Activated CD4-positive, alpha-beta T cell treated with anti-CD3 and anti-CD28 coated beads, Interleukin-2, amount 10 ng/mL, durations not matched to agents 7 days and 5 days (primary cell): ENCODE results near the gene ASIP. TPM values are rescaled to one million over a fixed set of nuclear protein-coding genes. Genes with fewer than 3 reads are reported as not detected.
"Not testable (repeated sequence)": the region's sequence is repeated elsewhere in the genome, so short reads cannot be mapped to it uniquely, and the experiment has no call there.

Source experiments
- CTCF ChIA-PET: fragments of 350-600 bp; sonication (Branson Sonifier 250); formaldehyde crosslinking; loops from one replicate; lab custom pipeline; 2021; ENCODE audit warnings: antibody characterized with exemption; lab: Charles Lee
- POLR2A ChIA-PET: fragments of 350-600 bp; sonication (Branson Sonifier 250); formaldehyde crosslinking; loops from one replicate; lab custom pipeline; 2021; ENCODE audit warnings: antibody characterized with exemption; lab: Charles Lee
- DNase-seq: peaks from one replicate; pipeline ENCODE4 v3.0.0-alpha.2; 2020
- H3K27ac Mint-ChIP-seq: one replicate; pipeline ENCODE4 v1.8.0; 2021; ENCODE audit warnings: mild to moderate bottlenecking, moderate library complexity, mixed read lengths
- H3K27me3 Mint-ChIP-seq: one replicate; pipeline ENCODE4 v1.8.0; 2021; ENCODE audit warnings: mixed read lengths
- H3K36me3 Mint-ChIP-seq: one replicate; pipeline ENCODE4 v1.8.0; 2021; ENCODE audit warnings: low read depth, mixed read lengths
- H3K4me1 Mint-ChIP-seq: one replicate; pipeline ENCODE4 v1.8.0; 2021; ENCODE audit warnings: mixed read lengths
- H3K4me3 Mint-ChIP-seq: one replicate; pipeline ENCODE4 v1.8.0; 2021; ENCODE audit warnings: mild to moderate bottlenecking, moderate library complexity, mixed read lengths
- H3K9me3 Mint-ChIP-seq: one replicate; pipeline ENCODE4 v1.8.0; 2021; ENCODE audit warnings: mixed read lengths
- total RNA-seq, 2 experiments: library from RNA; stranded (reverse); gene quantifications; one replicate each; pipeline ENCODE4 v1.2.3, GENCODE V29; 2021

Gene ASIP
- total RNA-seq, 2 experiments from 2014 or later = not detected

DNA sequence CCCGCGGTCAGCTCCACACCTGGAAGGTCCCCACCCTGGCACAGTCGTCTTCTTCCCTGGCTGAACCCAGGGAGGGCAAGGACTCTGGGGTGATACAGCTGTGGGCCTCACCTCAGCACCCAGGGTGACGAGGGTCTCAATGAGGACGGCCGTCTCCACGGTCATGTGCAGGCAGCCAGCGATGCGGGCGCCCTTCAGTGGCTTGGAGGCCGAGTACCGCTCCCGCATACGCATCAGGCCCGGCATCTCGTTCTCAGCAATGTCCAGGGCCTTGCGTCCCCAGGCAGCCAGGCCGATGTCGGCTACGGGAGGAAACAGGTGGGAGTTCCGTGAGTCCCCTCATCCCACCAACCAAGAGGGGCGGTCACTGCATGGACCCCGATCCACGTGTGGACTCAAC lies 54.1 kb downstream of the ASIP start:
- no peak overlapping the region for H3K27ac Mint-ChIP-seq
- ChIA-PET CTCF (no interaction called here), POLR2A (interaction anchor here (0.5 kb wide), 1 partner anchor 247 kb away, joined by 3 read pairs; no protein-coding TSS in a partner anchor)
- H3K36me3 Mint-ChIP-seq = peaks cover 25% of the 10 kb centered on the region
- no peaks in the 10 kb centered on the region for H3K9me3 Mint-ChIP-seq
- H3K27me3 Mint-ChIP-seq = no peaks in the 10 kb centered on the region
- H3K4me3 Mint-ChIP-seq = no peak overlapping the region
- no peak for DNase-seq
- peaks cover 2% of the 10 kb centered on the region for H3K4me1 Mint-ChIP-seq

DNA sequence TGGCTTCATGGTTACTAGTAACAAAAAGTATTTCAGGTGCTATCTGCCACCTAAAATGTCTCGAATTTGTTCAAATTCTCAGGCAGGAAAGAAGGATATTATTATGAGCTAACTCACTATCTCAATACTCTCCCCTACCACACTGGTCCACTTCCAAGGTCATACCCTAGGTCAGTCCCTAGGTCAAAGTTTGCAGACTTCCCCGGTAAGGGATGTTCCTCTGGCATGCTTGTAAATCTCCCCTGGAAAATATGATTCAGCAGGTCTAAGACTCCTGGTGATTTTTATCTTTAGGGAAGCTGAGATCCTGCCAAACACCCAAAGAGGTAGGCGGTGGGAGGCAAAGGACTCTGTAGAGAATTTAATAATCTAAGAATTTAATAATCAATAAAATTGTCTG lies 55.2 kb downstream of the ASIP start:
- ChIA-PET CTCF (interaction anchor here (0.6 to 1.9 kb wide), 3 partner anchors 10 to 366 kb away, joined by 3 to 7 read pairs (median 4); no protein-coding TSS in a partner anchor), POLR2A (no interaction called here)
- no peak overlapping the region for H3K27ac Mint-ChIP-seq
- no peak for DNase-seq
- peaks cover 15% of the 10 kb centered on the region for H3K36me3 Mint-ChIP-seq
- peaks cover 8% of the 10 kb centered on the region for H3K4me1 Mint-ChIP-seq
- H3K4me3 Mint-ChIP-seq = no peak overlapping the region
- H3K9me3 Mint-ChIP-seq = no peaks in the 10 kb centered on the region
- H3K27me3 Mint-ChIP-seq = no peaks in the 10 kb centered on the region

DNA sequence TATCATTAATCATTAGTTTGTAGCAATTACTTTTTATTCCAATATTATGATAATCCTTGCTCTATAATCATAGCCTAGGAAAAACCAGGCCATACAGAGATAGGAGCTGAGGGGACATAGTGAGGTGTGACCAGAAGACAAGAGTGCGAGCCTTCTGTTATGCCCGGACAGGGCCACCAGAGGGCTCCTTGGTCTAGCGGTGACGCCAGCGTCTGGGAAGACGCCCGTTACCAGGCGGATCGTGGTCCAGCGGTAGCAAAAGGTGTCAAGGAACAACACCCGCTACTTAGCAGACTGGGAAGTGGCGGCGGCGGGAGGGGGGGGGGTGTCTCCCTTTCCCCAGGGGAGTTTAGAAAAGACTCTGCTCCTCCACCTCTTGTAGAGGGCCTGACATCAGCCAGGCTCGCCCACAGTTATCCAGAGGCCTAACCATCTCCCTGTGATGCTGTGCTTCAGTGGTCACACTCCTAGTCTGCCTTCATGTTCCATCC lies 57.1 kb downstream of the ASIP start:
- H3K4me3 Mint-ChIP-seq, CTCF ChIA-PET, H3K27me3 Mint-ChIP-seq, H3K9me3 Mint-ChIP-seq, H3K27ac Mint-ChIP-seq, POLR2A ChIA-PET, H3K36me3 Mint-ChIP-seq, DNase-seq: not testable (repeated sequence)
- peaks cover 21% of the 10 kb centered on the region for H3K4me1 Mint-ChIP-seq

DNA sequence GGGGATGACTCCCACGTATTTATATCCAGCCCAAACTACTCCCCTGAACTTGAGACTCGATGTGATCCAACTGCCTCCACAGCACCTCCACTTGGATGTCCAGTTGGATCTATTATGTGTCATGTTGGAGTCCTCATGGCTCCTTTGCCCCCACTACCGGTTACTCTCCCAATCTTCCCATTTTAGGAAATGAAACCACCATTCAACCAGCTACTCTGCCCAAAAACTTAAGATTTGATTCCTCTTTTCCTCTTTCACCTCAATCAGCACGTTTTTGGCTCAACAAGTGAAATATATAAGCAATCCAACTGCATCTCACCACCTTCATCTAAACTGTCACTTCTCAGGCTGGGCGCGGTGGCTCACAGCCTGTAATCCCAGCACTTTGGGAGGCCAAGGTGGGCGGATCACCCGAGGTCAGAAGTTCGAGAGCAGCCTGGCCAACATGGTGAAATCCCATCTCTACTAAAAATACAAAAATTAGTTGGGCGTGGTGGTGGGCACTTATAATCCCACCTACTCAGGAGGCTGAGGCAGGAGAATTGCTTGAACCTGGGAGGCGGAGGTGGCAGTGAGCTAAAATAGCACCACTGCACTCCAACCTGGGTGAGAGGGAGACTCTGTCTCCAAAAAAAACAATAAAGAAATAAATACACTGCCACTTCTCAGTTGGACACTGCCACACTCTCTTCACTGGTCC lies 58.5 kb downstream of the ASIP start:
- no peak for DNase-seq
- Mint-ChIP-seq H3K27me3 (no peaks in the 10 kb centered on the region), H3K4me3 (no peak overlapping the region), H3K9me3 (no peaks in the 10 kb centered on the region), H3K36me3 (no peaks in the 10 kb centered on the region), H3K27ac (no peak overlapping the region), H3K4me1 (peaks cover 29% of the 10 kb centered on the region)
- CTCF ChIA-PET = interaction anchor here (0.8 to 5.9 kb wide), 3 partner anchors 10 to 384 kb away, joined by 3 to 44 read pairs (median 3); no protein-coding TSS in a partner anchor
- POLR2A ChIA-PET = interaction anchor here (0.7 kb wide), 1 partner anchor 50 kb away, joined by 7 read pairs; no protein-coding TSS in a partner anchor

GRCh38 chr20:34300256-34300806 lies 59.1 kb downstream of the ASIP start:
- ChIA-PET POLR2A (interaction anchor here (0.7 kb wide), 1 partner anchor 49 kb away, joined by 7 read pairs; no protein-coding TSS in a partner anchor), CTCF (interaction anchor here (0.8 to 5.9 kb wide), 2 partner anchors 11 to 12 kb away, joined by 3 to 44 read pairs; no protein-coding TSS in a partner anchor)
- no peak overlapping the region for H3K4me3 Mint-ChIP-seq
- H3K4me1 Mint-ChIP-seq = peaks cover 29% of the 10 kb centered on the region
- H3K36me3 Mint-ChIP-seq = no peaks in the 10 kb centered on the region
- H3K9me3 Mint-ChIP-seq = no peaks in the 10 kb centered on the region
- no peaks in the 10 kb centered on the region for H3K27me3 Mint-ChIP-seq
- DNase-seq = no peak
- H3K27ac Mint-ChIP-seq = no peak overlapping the region

- no peaks in the 10 kb centered on the region for H3K27me3 Mint-ChIP-seq
- no peaks in the 10 kb centered on the region for H3K36me3 Mint-ChIP-seq
- H3K4me1 Mint-ChIP-seq = peaks cover 29% of the 10 kb centered on the region
- peak overlapping the region; percentile 94 for H3K27ac Mint-ChIP-seq
- ChIA-PET POLR2A (no interaction called here), CTCF (interaction anchor here (1.0 to 5.9 kb wide), 4 partner anchors 11 to 341 kb away, joined by 3 to 44 read pairs (median 4); no protein-coding TSS in a partner anchor)
- DNase-seq = no peak
- H3K4me3 Mint-ChIP-seq = peak overlapping the region; percentile 88
- H3K9me3 Mint-ChIP-seq = no peaks in the 10 kb centered on the region
These were observed 59.8 kb downstream of the ASIP start for GRCh38 chr20:34300809-34301586.

GRCh38 chr20:34301587-34302311 lies 60.5 kb downstream of the ASIP start:
- Mint-ChIP-seq H3K4me1 (peaks cover 29% of the 10 kb centered on the region), H3K9me3 (no peaks in the 10 kb centered on the region), H3K4me3 (peak overlapping the region; percentile 88), H3K27me3 (peaks cover under 1% of the 10 kb centered on the region), H3K27ac (peak overlapping the region; percentile 94), H3K36me3 (no peaks in the 10 kb centered on the region)
- ChIA-PET POLR2A (interaction anchor here (0.6 kb wide), 1 partner anchor 172 kb away, joined by 3 read pairs; no protein-coding TSS in a partner anchor), CTCF (interaction anchor here (0.5 to 5.9 kb wide), 8 partner anchors 11 to 794 kb away, joined by 3 to 44 read pairs (median 5); partner anchors contain the start of gene MAP1LC3A)
- no peak for DNase-seq

- Mint-ChIP-seq H3K4me1 (peaks cover 29% of the 10 kb centered on the region), H3K27ac (peak overlapping the region; percentile 94), H3K36me3 (no peaks in the 10 kb centered on the region), H3K4me3 (peak overlapping the region; percentile 88), H3K27me3 (peaks cover 3% of the 10 kb centered on the region), H3K9me3 (no peaks in the 10 kb centered on the region)
- DNase-seq = no peak
- ChIA-PET POLR2A (interaction anchor here (0.6 to 1.0 kb wide), 3 partner anchors 172 to 214 kb away, joined by 3 read pairs; partner anchors contain the start of gene DYNLRB1), CTCF (interaction anchor here (0.5 to 5.9 kb wide), 8 partner anchors 10 to 794 kb away, joined by 3 to 44 read pairs (median 5); partner anchors contain the start of gene MAP1LC3A)
These were observed 61.1 kb downstream of the ASIP start for GRCh38 chr20:34302312-34302722.

DNA sequence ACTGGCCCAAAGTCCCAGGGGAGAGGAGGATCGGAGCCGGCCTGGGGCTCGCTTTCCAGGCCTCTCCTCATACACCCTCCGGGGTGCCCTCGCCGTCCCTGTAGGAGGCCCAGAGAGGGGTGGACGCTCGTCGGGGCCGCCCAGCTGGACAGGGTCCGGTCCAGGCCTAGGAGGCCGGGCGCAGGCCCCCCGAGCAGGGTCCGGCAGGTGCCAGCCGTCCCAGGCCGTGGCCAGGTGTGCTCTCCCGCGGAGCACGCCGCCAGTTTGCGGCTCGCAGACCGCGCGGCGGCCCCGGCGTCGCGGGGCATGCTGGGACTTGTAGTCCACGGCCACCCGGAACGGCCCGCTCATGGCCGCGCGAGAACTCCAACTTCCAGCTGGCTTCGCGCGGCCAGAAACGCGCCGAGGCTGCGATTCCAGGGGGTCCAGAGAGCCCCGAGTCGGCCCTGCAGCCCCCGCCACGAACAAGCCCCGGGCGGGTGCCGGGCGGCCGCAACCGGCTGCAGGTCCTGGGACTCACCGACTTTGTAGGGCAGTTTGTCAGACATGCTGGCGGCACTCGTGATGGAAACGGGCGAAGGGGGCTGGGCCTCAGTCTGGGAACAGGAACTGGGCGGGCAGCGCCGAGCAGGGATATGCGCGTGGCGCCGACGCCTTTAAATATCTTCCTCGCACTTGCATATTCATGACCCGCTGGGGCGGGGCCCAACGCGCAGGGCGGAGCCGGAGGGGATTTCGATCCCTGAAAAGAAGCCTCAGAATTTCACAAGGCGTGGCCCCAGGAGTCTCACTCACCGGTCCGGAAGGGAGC lies 61.7 kb downstream of the ASIP start, which contains the start of gene AHCY:
TSS of gene AHCY (minus strand) at position 633 of the 811 bp plus-strand sequence. CDS start at position 548, 85 bp downstream.
- Mint-ChIP-seq H3K36me3 (no peaks in the 10 kb centered on the region), H3K4me3 (peak within 1 kb of the TSS; percentile 88), H3K27me3 (peaks cover 3% of the 10 kb centered on the region), H3K27ac (peak within 1 kb of the TSS; percentile 94), H3K4me1 (peaks cover 27% of the 10 kb centered on the region), H3K9me3 (no peaks in the 10 kb centered on the region)
- DNase-seq = peak; percentile 95
- ChIA-PET CTCF (interaction anchor here (0.5 to 5.9 kb wide), 7 partner anchors 9 to 793 kb away, joined by 3 to 44 read pairs (median 6); partner anchors contain the start of gene MAP1LC3A), POLR2A (interaction anchor here (0.6 to 1.0 kb wide), 2 partner anchors 210 to 213 kb away, joined by 3 read pairs; partner anchors contain the start of gene DYNLRB1)

- no peak overlapping the region for H3K4me3 Mint-ChIP-seq
- H3K9me3 Mint-ChIP-seq = no peaks in the 10 kb centered on the region
- ChIA-PET CTCF (interaction anchor here (0.6 kb wide), 2 partner anchors 162 to 326 kb away, joined by 3 read pairs; no protein-coding TSS in a partner anchor), POLR2A (interaction anchor here (0.7 kb wide), 1 partner anchor 843 kb away, joined by 3 read pairs; no protein-coding TSS in a partner anchor)
- no peak for DNase-seq
- H3K27me3 Mint-ChIP-seq = peaks cover 8% of the 10 kb centered on the region
- H3K4me1 Mint-ChIP-seq = peaks cover 27% of the 10 kb centered on the region
- H3K36me3 Mint-ChIP-seq = no peaks in the 10 kb centered on the region
- no peak overlapping the region for H3K27ac Mint-ChIP-seq
These were observed 64.4 kb downstream of the ASIP start for GRCh38 chr20:34305333-34306230.
